ENCODE measurements around the gene ARAP1. TPM values are rescaled to one million over a fixed set of nuclear protein-coding genes. Genes with fewer than 3 reads are reported as not detected.
"Not testable (repeated sequence)": the region's sequence is repeated elsewhere in the genome, so short reads cannot be mapped to it uniquely, and the experiment has no call there.

The ARAP1 gene
- total RNA-seq, 1 donor from 2014 or later, result 139 TPM

DNA sequence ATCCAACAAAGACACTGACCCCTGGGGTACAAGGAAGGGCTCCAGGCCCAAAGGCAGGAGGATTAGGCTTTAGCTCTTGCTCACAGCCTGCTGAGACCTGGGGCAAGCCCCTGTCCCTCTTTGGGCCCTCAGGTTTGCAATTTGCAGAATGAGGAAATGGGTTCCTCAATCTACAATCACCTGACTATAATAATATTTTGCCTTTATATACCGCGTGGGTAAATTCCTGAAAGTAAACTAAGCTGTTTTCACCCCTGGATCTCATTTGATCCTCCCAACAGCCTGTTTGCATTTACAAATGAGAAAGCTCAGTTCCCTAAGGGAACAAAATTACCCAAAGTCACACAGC lies 40.8 kb upstream of the ARAP1 start:
- Mint-ChIP-seq H3K36me3 (ENCODE audit: low read depth) (peaks cover 2% of the 10 kb centered on the region), H3K27ac (peak overlapping the region; percentile 100), H3K9me3 (no peaks in the 10 kb centered on the region), H3K4me3 (peak overlapping the region; percentile 99), H3K27me3 (no peaks in the 10 kb centered on the region), H3K4me1 (peaks cover 37% of the 10 kb centered on the region)
- no peak for DNase-seq
- TF ChIP-seq, protein P1, sequence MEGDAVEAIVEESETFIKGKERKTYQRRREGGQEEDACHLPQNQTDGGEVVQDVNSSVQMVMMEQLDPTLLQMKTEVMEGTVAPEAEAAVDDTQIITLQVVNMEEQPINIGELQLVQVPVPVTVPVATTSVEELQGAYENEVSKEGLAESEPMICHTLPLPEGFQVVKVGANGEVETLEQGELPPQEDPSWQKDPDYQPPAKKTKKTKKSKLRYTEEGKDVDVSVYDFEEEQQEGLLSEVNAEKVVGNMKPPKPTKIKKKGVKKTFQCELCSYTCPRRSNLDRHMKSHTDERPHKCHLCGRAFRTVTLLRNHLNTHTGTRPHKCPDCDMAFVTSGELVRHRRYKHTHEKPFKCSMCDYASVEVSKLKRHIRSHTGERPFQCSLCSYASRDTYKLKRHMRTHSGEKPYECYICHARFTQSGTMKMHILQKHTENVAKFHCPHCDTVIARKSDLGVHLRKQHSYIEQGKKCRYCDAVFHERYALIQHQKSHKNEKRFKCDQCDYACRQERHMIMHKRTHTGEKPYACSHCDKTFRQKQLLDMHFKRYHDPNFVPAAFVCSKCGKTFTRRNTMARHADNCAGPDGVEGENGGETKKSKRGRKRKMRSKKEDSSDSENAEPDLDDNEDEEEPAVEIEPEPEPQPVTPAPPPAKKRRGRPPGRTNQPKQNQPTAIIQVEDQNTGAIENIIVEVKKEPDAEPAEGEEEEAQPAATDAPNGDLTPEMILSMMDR (IDR thresholded peaks at IDR 0.05), result no peak
- intact Hi-C loops (cut with micrococcal nuclease), result loop anchor here (1.0 kb wide), 6 partner anchors 12 to 110 kb away; partner anchors contain the start of gene ARAP1
- ATAC-seq (ENCODE audit: low read depth), result no peak
- ChIA-PET CTCF (interaction anchor here (0.8 to 3.7 kb wide), 10 partner anchors 11 to 112 kb away, joined by 3 to 144 read pairs (median 6); no protein-coding TSS in a partner anchor), POLR2A (interaction anchor here (0.6 to 3.5 kb wide), 13 partner anchors 11 to 71 kb away, joined by 3 to 57 read pairs (median 9); partner anchors contain the start of gene ATG16L2)

DNA sequence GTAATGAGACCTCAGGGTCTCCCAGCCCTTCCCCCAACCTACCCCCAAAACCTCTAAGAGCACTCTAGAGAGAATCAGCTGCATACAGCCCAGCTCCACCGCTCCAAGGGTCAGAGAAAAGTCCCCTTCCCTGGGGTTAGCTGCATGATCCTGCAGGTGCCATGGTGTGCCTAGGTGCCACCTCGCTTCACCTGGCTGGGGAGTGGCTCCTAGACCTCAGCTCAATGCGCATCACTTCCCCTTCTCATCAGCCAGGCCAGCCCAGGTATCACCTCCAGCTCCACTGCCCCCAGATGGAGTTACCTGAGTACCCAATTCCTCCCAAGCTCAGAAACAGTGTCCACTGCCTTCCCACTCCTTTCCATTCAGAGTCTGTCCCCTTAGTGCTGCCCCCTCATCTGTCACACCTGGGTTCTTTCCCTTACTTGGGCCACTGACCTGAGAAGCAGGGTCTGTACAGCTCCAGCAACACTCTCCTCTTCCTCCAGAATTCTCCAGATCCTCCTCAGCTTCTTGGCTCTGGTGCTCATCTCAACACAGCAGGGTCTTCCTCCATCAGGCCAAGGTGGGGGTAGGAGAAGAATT lies 40.3 kb upstream of the ARAP1 start:
- ChIA-PET CTCF (interaction anchor here (0.8 to 3.7 kb wide), 11 partner anchors 10 to 111 kb away, joined by 3 to 144 read pairs (median 6); no protein-coding TSS in a partner anchor), POLR2A (interaction anchor here (0.6 to 3.5 kb wide), 12 partner anchors 11 to 70 kb away, joined by 3 to 57 read pairs (median 10); partner anchors contain the start of gene ATG16L2)
- Mint-ChIP-seq H3K27ac (peak overlapping the region; percentile 100), H3K9me3 (no peaks in the 10 kb centered on the region), H3K27me3 (no peaks in the 10 kb centered on the region), H3K4me3 (peak overlapping the region; percentile 99), H3K4me1 (peaks cover 42% of the 10 kb centered on the region), H3K36me3 (ENCODE audit: low read depth) (peaks cover 2% of the 10 kb centered on the region)
- TF ChIP-seq, protein P1 (IDR thresholded peaks at IDR 0.05), result no peak
- ATAC-seq (ENCODE audit: low read depth) (no peak), DNase-seq (no peak)
- intact Hi-C loops (cut with micrococcal nuclease), result loop anchor here (1.0 kb wide), 6 partner anchors 11 to 109 kb away; partner anchors contain the start of gene ARAP1

DNA sequence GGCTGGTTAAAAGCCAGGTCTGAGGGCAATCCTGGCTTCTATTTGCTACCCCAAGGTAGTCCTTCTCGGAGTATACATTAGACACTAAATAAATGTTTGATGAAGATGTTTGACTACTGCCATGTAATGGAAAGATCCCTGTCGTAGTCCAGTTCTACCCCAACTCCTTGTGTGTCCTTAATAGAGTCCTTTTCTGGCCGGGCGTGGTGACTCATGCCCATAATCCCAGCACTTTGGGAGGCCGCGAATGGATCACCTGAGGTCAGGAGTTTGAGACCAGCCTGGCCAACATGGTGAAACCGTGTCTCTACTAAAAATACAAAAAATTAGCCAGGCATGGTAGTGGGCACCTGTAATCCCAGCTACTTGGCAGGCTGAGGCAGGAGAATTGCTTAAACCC lies 39.0 kb upstream of the ARAP1 start:
- H3K9me3 Mint-ChIP-seq; POLR2A ChIA-PET; CTCF ChIA-PET; H3K4me3 Mint-ChIP-seq; ATAC-seq (ENCODE audit: low read depth); H3K27ac Mint-ChIP-seq; intact Hi-C loops (cut with micrococcal nuclease); H3K36me3 Mint-ChIP-seq (ENCODE audit: low read depth); DNase-seq; H3K27me3 Mint-ChIP-seq: not testable (repeated sequence)
- peaks cover 55% of the 10 kb centered on the region for H3K4me1 Mint-ChIP-seq

DNA sequence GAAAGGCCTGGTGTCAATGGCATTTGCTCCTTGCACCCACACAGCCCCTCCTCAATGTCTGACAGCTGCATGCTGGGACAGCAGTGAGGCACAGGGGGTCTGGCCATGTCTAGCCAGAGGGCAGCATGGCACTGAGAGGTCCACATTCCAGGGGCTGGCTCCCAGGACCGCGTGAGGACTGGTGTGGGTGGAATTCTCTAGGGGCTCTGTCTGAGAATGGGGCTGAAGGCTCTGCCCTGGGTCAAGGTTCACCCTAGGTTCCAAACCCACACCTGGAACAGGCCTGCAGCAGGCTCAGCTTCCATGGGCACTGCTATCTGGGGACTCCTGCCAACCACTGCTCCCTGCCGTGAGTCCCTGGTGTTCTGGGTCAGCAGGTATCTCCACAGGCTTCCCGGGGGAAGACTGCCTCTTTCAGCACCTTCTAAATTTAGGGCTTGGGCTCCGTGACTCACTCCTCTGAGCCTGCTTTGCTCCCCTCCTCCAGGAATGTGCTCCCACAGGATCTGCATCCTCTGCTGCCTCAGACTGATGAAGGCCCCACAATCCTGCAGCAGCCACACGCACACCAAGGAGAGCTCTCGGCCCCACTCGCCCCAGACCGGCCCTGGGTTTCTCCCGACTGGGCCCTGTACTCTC lies 37.4 kb upstream of the ARAP1 start:
- ChIA-PET POLR2A (no interaction called here), CTCF (interaction anchor here (1.0 to 1.4 kb wide), 2 partner anchors 49 to 64 kb away, joined by 5 to 7 read pairs; no protein-coding TSS in a partner anchor)
- Mint-ChIP-seq H3K27ac (no peak overlapping the region), H3K36me3 (ENCODE audit: low read depth) (peaks cover 2% of the 10 kb centered on the region), H3K4me3 (no peak overlapping the region), H3K4me1 (peaks cover 53% of the 10 kb centered on the region), H3K27me3 (no peaks in the 10 kb centered on the region), H3K9me3 (no peaks in the 10 kb centered on the region)
- TF ChIP-seq, protein P1 (IDR thresholded peaks at IDR 0.05), result no peak
- intact Hi-C loops (cut with micrococcal nuclease), result no loop called here
- no peak for DNase-seq
- ATAC-seq (ENCODE audit: low read depth), result no peak

DNA sequence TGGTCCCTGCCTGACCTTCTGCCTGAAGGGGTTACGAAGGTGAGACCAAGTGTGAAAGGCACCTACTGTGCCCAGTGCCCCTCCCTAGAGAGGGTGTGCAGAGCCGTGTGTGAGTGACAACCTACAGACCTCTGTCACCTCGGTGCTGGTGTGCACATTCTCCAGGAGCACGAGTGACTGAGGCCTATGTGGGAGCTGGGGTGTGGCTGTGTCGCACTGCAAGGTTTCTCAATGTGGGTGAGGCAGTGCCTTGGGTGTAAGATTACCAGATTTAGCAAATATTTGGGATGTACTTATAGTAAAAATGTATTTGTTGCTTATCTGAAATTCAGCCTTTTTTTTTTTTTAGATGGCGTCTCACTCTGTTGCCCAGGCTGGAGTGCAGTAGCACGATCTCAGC lies 36.0 kb upstream of the ARAP1 start:
- Mint-ChIP-seq H3K27ac (peak overlapping the region; percentile 90), H3K36me3 (ENCODE audit: low read depth) (no peaks in the 10 kb centered on the region), H3K4me1 (peaks cover 42% of the 10 kb centered on the region), H3K4me3 (no peak overlapping the region), H3K27me3 (no peaks in the 10 kb centered on the region), H3K9me3 (no peaks in the 10 kb centered on the region)
- ChIA-PET POLR2A (interaction anchor here (0.6 to 3.3 kb wide), 8 partner anchors 24 to 66 kb away, joined by 3 to 28 read pairs (median 5); no protein-coding TSS in a partner anchor), CTCF (interaction anchor here (2.0 to 3.3 kb wide), 2 partner anchors 27 to 63 kb away, joined by 6 to 21 read pairs; no protein-coding TSS in a partner anchor)
- ATAC-seq (ENCODE audit: low read depth) (no peak), DNase-seq (no peak)
- TF ChIP-seq, protein P1 (IDR thresholded peaks at IDR 0.05), result no peak
- intact Hi-C loops (cut with micrococcal nuclease), result no loop called here
